Stimulated activated CD4-positive, alpha-beta T cell treated with anti-CD3 and anti-CD28 coated beads, Interleukin-12 subunit alpha, Interleukin-12 subunit beta, amount 100 ng/mL, for 4 hours (primary cell): ENCODE measurements around the gene NDUFAF2.
"Not testable (repeated sequence)": the region's sequence is repeated elsewhere in the genome, so short reads cannot be mapped to it uniquely, and the experiment has no call there.

Experiments
- DNase-seq: peaks from one replicate; pipeline ENCODE4 v3.0.0-alpha.2; 2020

Gene NDUFAF2

DNA sequence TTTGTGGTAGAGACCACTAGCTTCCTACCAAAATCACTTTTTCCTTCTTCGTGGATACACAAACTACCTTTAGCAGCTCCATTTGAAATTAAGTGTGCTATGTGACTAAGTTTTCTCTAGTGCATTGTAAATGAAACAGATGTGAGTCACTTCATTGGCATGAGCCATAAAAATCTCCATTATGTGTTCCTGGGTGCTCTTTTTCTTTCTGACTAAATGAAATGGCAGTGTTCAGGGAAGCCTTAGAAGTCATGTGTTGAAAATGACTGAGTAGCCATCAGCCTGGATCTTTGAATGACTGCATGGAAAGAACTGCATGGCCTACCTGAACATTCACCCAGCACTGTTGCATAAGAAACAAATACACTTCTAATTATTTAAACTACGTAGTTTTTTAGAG lies 107.9 kb downstream of the NDUFAF2 start:
- no peak for DNase-seq

DNA sequence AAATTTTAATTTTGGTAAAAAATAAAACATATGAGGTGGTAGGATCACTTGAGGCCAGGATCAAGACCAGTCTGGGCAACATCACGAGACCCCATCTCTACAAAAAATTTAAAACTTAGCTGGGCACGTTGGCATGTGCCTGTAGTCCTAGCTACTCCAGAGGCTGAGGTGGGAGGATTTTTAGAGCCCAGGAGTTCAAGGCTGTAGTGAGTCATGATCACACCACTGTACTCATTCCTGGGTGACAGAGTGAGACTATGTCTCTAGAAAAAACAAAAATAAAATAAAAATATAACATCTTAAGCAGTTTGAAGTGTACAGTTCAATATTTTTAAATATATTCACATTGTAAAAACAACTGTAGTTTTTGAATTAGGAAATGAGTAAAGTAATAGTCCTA lies 108.9 kb downstream of the NDUFAF2 start:
- DNase-seq, result no peak

DNA sequence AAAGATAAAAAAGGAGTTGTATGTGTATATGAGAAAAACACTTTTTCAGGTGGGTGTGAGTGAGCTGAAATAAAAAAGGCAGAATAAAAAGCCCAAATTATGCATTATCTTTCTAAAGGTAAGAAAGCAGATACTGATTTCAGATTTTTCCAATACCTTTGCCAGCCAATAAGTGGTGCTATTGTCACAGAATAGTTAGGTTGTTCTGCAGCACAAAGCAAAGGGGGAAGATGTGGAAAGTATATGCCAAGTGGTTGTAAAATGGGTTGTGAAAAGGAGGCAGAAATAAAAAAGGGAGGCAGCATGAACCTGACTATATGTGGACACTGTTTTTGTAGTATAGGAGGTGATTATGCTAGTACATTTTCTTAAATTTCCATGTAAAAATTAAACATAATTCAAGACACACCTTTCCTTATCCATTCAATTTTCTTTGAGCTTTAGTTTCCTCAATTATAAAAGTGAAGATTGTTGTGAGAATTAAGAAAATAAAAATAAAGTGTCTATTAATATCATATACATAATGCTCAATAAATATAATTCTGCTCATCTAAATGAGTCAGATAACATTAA lies 110.5 kb downstream of the NDUFAF2 start:
- DNase-seq, result no peak

DNA sequence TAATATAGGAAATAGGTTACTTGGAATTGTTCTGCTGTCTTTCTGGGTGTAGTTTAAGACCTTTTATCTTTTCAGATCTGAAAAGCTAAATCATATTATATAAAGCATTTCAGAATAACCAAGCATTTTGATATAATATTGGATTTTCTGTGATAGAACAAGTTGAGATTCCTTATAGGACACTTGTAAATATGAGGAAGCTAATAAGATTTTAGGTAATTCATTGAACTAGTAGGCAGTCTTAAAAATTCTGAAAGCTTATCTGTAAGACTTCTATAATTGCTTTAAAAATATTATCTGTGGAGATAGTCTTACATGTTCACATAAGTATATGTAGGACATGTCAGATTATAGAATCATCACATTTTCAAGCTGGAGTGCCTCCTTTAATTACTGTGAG lies 114.5 kb downstream of the NDUFAF2 start:
- DNase-seq, result no peak

DNA sequence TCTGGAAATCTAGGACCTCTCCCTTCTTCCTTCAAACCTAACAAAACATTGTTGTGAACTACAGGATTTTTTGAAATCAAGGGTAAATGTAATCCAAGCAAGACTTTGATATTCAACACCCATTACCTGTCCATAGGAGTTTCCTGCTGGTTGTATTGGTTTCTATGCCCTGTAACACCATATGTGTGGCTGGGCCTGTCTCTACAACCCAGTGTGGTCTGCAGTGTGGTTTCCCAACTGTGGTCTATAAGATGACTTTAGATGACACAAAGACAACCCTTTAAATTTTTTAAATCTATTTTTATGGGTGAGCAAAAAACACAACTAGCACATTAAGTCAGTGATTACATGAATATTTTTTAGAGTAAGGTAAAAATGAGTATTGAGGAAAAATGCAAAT lies 124.1 kb downstream of the NDUFAF2 start:
- DNase-seq, result no peak

DNA sequence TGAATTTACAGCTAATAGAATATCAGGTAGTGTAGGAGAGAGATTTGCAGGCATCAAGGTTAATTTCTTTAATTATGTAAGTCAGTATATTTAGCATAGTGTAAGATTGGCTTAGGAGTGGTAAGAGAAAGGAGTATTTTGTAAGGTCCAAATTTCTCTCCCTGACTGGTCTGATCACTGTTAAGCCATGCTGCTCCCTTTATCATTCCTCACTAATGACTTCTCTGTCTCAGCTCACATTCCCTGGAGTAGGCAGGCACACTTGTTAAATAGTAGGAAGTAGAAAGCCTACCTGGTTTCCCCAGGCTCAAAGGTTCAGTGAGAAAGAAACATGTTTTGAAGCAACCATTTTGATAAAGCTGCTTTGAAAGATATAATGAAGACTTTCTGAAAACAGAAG lies 126.5 kb downstream of the NDUFAF2 start:
- no peak for DNase-seq

DNA sequence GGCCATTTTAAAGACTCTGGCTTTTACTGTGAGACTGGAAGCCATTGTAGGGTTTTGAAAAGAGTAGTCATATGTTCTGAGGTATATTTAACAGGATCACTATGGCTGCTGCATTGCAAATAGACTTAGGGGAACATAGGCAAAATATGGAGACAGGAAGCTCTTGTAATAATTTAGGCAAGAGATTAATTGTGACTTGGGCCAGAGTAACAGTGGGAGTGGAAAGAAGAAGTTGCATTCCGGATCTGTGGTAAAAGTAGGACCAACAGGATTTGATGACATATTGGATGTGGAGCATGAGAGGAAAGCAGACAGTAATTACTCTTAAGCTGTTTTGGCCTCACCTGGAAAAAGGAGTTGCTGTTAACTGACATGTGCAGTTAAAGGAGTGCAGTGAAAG lies 131.6 kb downstream of the NDUFAF2 start:
- DNase-seq, result no peak

DNA sequence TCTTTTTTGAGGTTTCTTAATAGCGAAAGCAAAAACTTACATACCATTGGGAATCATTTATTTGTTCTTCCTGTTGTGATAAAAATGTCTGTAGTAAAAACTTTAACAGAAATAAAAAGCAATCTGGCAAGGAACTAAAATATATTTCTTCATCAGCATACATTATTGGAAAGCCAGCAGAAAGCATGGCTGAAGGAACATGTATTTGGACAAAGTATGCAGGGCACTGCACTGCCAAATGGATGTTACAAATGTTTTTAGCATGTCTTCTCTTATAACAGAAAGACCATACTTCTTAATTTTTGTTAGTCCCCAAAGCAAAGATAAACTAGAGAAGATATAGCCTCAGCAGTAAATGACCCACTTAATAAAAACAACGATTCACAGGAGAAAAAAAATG lies 136.7 kb downstream of the NDUFAF2 start:
- no peak for DNase-seq

DNA sequence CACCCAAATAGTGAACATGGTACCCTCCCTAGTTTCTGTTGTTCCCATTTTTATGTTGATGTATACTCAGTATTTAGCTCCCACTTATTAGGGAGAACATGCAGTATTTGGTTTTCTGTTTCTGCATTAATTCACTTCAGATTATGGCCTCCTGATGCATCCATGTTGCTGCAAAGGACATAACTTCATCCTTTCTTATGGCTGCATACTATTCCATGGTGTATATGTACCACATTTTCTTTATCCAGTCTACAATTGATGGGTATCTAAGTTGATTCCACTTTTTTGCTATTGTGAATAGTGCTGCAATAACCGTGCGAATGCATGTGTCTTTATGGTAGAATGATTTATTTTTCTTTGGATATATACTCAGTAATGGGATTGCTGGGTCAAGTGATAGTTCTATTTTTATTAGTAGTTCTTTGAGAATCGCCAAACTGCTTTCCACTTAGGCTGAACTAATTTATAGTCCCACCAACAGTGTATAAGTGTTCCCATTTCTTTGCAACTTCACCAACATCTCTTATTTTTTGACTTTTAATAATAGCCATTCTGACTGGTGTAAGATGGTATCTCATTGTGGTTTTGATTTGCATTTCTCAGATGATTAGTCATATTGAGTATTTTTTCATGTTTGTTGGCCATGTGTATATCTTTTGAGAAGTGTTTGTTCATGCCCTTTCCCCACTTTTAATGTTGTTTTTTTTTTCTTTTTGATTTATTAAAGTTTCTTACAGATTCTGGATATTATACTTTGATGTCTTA lies 137.7 kb downstream of the NDUFAF2 start:
- DNase-seq, result no peak

DNA sequence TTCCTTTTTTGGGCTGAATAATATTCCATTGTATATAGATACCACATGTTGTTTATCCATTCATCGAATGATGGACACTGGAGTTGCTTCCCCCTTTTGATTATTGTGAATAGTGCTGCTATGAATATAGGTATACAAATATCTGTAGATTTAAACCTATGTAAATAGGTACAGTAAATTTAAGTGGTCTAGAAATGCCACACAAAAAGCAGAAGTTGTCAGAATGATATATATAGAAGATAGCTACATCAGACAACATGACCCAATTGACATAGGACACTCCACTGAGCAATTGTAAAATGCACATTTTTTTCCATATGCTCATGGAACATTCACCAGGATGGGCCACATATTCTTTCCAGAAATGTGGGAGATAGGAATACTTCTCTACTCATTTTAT lies 139.7 kb downstream of the NDUFAF2 start:
- no peak for DNase-seq

DNA sequence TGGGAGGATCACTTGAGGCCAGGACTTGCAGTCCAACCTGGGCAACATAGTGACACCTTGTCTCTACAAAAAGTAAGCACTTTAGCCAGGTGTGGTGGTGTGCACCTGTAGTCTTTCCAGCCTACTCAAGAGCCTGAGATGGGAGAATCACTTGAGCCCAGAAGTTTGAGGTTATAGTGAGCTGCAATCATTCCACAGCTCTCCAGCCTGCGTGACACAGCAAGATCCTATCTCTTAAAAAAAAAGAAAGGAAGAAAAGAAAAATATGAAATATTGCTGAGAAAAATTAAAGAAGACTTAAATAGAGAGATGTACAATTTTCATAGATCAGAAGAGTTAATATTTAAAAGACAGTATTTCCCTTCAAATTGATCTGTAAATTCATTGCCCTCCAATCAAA lies 140.9 kb downstream of the NDUFAF2 start:
- no peak for DNase-seq

DNA sequence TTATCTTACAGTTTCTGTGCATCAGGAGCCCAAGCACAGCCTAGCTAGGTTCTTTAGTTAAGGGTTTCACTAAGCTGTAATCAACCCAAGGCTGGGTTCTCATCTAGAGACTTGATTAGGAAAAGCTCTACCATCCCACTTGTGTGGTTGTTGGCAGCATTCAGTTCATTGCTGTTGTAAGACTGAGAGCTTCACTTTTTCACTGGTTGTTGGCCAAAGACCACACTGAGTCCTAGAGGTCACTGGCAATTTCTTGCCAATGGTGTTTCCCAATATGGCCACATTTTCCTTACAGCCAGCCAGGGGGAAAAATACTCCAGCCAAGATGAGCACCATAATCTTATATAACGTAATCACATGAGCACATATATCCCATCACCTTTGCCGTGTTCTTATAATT lies 142.9 kb downstream of the NDUFAF2 start:
- DNase-seq, result no peak

DNA sequence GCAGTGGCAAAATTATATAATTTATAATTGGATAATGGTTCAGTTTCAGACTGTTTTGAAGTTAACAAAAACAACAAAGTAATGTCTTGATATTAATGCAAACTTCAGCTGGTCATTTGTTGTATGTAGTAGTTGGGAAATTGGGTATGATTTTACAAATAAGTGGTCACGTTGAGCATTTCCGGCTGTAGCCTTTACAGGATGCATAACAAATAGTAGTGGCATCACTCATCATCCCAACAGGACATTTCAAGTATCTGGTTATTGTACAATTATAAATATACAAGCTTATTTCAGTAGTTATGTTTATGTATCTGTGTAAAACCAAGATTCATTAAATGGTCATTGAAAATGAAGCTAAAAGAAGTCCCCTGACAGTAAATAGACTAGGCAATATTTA lies 144.3 kb downstream of the NDUFAF2 start:
- no peak for DNase-seq

DNA sequence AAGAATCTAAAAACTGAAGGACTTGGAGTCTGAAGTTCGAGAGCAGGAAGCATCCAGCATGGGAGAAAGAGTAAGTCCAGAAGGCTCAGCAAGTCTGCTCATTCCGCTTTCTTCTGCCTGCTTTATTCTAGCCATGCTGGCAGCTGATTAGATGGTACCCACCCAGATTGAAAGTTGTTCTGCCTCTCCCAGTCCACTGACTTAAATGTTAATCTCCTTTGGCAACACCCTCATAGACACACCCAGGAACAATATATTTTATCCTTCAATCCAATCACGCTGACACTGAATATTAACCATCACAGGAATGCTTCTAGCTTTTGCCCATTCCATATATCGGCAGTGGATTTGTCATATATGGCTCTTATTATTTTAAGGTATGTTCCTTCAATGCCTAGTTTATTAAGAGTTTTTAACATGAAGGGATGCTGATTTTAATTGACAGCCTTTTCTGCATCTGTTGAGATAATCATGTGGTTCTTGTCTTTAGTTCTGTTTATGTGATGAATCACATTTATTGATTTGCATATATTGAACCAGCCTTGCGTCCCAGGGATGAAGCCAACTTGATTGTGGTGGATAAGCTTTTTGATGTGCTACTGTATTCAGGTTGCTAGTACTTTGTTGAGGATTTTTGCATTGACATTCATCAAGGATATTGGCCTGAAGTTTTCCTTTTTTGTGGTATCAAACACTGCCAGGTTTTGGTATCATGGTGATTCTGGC lies 148.2 kb downstream of the NDUFAF2 start:
- DNase-seq, result not testable (repeated sequence)

DNA sequence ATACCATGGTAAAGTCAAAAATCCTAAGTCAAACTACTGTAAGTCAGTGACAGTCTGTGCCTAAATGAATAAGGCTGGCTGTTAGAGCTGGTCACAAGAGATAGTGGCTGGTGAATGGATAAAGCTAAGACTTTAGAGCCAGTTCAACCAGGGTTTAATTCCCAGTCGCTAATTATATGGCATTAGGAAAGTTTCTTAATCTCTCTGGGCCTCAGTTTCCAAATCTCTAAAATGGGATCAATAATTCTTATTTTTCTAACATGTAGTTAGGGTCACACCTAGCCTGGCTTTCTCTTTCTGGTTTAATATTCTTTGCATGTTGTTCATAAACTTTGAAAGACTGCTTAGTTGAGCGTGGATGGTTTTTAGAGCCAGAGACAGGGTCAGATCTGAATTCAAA lies 152.5 kb downstream of the NDUFAF2 start:
- DNase-seq, result no peak

DNA sequence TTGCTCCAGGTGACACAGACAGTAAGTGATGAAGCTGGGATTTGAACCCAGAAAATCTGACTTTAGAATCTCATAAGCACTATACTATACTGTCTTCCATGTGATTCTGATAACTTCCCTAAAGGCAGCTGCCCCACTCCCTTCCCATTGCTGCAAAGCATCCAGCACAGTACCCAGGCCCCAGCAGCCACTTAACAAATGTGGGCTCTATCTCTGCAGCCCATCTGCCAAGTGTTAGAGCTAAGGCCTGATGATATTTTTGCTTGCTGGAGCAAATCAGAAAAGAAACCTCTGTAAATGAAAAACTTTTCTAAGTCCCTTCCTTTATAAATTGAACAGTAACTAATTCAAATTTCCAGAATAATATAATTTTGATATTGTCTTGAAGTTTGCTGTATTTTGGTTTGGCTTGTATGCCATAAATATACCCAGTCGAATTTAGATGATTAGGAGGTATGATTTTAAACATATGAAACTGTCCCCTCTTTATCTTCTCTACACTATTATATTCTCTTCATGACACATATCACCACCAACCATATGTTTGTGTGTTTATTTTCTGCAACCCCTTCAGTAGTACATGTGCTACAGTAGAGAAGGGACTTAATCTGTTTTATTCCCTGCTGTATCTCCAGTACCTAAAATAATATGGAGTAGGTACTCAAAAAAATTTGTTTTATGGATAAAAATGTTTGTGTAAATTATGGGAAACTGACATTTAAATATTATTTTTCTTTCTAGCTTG lies 153.4 kb downstream of the NDUFAF2 start:
- DNase-seq, result no peak

DNA sequence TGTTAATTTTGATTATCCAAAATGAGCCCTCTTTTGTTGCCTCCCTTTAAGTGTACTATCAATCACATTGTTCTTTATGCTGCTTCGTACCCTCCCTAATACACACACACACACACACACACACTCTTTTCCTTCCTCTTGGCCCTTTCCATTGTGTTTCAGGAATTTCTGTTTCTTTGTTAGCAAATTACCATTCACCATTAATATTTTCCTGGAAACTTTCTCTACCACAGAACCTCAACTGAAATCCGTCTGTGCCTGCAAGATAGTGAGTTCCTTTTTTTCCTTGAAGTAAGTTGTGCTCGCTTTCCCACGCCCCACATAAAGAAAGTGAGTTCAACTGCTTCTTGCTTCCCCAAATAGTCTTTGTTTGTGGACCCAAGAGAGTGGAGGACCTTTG lies 155.4 kb downstream of the NDUFAF2 start:
- no peak for DNase-seq

DNA sequence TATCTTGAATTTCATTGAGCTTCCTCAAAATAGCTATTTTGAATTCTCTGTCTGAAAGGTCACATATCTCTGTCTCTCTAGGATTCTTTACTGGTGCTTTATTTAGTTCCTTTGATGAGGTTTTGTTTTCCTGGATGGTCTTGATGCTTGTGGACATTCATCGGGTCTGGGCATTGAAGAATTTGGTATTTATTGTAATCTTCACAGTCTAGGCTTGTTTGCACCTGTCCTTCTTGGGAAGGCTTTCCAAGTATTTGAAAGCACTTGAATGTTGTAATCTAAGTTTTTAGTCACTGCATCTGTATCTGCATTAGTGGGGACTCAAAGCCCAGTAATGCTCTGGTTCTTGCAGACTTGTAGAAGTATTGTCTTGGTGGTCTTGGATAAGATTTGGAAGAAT lies 169.4 kb downstream of the NDUFAF2 start:
- DNase-seq, result no peak

DNA sequence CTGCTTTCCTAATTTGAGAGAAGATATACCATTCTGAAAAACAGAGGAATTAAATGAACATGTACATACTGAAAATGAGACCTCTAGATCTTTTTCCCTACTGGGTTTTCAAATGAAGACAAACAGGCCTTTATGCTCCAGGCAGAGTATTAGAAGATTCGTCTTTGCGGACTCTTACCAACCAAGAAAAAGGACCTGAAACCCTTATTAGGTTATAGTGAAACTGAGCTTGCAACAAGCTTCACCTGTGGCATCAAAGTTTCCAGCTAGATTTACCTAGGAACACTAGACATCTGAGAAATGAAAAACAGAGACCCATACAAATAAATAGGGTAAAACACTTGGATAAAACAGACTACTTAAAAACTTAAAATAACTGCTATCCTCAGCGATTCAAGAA lies 171.0 kb downstream of the NDUFAF2 start:
- DNase-seq, result no peak

DNA sequence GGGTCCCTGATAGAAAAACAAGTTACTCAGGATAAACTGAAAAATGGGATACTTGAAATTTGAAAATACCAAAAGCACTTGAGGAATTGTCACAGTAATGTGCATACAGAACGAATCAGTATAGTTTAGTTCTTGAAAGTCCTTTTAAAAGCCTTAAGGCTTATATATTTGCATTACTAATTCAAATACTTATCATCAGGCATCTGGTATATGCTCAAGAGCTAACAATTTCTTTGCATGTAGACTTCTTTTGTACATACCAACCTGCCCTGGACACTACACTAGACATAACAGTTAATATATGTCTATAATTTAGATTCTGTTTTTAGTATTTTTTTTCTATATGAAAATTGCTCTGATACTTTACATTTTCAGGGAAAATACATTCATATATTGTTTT lies 174.1 kb downstream of the NDUFAF2 start:
- no peak for DNase-seq

DNA sequence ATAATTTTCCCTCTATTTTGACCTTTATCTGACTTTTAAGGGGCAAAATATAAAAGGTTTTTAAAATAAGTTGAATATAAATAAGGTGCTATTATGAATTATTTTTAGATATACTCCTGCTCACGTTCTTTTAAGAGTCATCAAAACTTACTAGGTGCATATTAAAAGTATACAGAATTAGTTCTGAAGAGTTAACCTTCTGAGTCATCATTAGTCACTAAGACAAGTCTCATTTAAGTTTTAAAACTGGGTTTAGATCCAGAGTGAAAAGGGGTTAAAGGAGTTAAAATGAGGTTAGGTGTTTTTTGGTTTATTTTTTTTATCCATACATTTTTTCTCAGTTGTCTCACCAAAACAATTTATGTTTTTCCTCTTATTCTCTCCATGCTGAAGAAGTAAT lies 175.5 kb downstream of the NDUFAF2 start:
- no peak for DNase-seq

DNA sequence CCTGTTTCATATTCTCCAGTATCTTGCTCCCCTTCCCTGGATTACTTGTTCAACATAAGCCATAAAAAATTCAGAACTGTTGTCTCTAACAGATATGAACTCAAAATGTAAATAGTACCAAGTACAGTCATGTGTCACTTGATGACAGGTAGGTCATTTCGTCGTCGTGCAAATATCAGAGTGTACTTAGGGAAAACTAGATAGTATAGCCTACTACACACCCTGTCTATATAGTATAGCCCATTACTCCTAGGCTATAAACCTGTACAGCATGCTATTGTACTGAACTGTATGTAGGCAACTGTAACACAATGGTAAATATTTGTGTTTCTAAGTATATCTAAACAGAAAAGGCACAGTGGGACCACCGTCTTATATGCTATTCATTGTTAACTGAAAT lies 178.1 kb downstream of the NDUFAF2 start:
- no peak for DNase-seq

DNA sequence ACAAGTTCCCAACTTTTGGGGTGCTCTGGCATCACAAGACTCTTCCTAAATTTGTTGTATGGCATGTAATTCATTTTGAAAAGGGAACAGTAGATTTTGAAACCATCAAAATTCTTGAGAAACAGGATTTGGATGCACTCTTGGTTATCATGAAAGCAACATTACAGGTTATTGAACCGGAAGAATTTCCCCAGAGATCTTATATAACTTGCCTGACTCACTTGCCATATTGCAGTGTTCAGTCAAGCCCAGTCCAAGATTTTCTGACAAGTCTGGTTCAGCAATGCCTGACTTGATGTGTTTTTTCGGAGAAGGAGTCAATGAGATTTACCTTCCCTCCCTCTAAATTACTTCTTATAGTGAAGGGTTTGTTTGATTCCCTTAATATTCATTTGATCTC lies 185.3 kb downstream of the NDUFAF2 start:
- DNase-seq, result no peak

DNA sequence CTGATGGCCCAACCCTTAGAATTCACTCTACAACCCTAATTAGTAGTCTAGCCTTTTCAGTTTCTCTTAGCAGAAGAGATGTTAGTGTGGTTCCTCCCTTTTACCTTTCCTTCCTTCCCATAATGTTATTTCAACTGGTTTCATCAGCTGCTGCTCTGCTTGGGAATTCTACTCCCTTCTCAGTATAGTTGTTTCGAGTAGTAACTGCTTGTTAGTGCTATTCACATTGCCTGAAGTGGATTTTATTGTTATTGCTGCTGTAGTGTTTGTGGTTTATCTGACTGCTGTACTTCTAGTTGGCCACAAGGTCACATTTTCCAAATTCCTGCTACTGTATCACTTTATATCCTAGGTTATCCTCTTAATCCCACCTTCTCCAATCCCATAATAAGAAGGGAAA lies 187.6 kb downstream of the NDUFAF2 start:
- no peak for DNase-seq
